Measurements from ENCODE around the gene KATNIP. TPM values are rescaled to one million over a fixed set of nuclear protein-coding genes. Genes with fewer than 3 reads are reported as not detected.

KATNIP gene
- total RNA-seq, 1 experiment from 2014 or later: 23.0 TPM

- ChIA-PET POLR2A (no interaction called here), CTCF (interaction anchor here (0.6 to 1.7 kb wide), 24 partner anchors 8 to 351 kb away, joined by 3 to 20 read pairs (median 4); partner anchors contain the start of genes GTF3C1 and KATNIP)
- H3K4me3 Mint-ChIP-seq: no peak overlapping the region
- no peaks in the 10 kb centered on the region for H3K9me3 Mint-ChIP-seq
- ATAC-seq (no peak), DNase-seq (ENCODE audit: low spot score) (no peak)
- H3K27me3 Mint-ChIP-seq (ENCODE audit: low read depth): no peaks in the 10 kb centered on the region
- TF ChIP-seq EMX1 (CRISPR knock-in tag; IDR thresholded peaks at IDR 0.05) (no peak), ATF3 (CRISPR knock-in tag; conservative IDR thresholded peaks at IDR 0.05) (no peak), JAZF1 (CRISPR knock-in tag; IDR thresholded peaks at IDR 0.05) (no peak), USF1 (CRISPR knock-in tag; IDR thresholded peaks at IDR 0.05) (no peak), MYBL2 (CRISPR knock-in tag; IDR thresholded peaks at IDR 0.05) (no peak)
- TF ChIP-seq, protein P1, sequence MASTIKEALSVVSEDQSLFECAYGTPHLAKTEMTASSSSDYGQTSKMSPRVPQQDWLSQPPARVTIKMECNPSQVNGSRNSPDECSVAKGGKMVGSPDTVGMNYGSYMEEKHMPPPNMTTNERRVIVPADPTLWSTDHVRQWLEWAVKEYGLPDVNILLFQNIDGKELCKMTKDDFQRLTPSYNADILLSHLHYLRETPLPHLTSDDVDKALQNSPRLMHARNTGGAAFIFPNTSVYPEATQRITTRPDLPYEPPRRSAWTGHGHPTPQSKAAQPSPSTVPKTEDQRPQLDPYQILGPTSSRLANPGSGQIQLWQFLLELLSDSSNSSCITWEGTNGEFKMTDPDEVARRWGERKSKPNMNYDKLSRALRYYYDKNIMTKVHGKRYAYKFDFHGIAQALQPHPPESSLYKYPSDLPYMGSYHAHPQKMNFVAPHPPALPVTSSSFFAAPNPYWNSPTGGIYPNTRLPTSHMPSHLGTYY (CRISPR knock-in tag; IDR thresholded peaks at IDR 0.05): no peak
- H3K4me1 Mint-ChIP-seq: no peaks in the 10 kb centered on the region
- peaks cover 41% of the 10 kb centered on the region for H3K36me3 Mint-ChIP-seq
- peak overlapping the region; percentile 77 for H3K27ac Mint-ChIP-seq
Observed at GRCh38 chr16:27516365-27516764, 33.6 kb upstream of the KATNIP start.

DNA sequence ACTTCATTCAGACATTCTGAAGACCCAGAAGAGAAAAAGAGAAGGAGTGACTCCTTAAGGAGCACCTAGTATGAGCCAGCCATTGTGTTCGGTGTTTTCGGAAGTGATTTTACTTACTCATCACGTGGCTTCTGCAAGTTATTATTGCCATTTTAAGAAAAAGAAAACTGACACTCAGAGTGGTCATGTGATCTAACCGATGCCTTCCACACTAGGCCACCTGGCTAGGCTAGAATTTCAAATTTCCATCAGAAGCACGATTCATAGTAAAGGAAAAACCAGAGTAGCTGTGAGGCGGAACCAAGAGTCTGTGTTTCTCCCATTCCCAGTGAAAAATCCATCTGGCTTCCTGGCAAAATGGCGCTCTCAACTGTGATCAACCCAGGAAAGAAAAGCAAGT, 32.3 kb upstream of the KATNIP start:
- Mint-ChIP-seq H3K4me3 (no peak overlapping the region), H3K9me3 (no peaks in the 10 kb centered on the region), H3K36me3 (peaks cover 35% of the 10 kb centered on the region), H3K27me3 (ENCODE audit: low read depth) (no peaks in the 10 kb centered on the region), H3K4me1 (no peaks in the 10 kb centered on the region), H3K27ac (no peak overlapping the region)
- ChIA-PET POLR2A (no interaction called here), CTCF (no interaction called here)
- no peak for ATAC-seq
- DNase-seq (ENCODE audit: low spot score): no peak
- no peak for TF ChIP-seq NFE2L1 (CRISPR knock-in tag; IDR thresholded peaks at IDR 0.05)
- TF ChIP-seq TEAD1 (CRISPR knock-in tag; IDR thresholded peaks at IDR 0.05): no peak
- no peak for TF ChIP-seq GTF2I (CRISPR knock-in tag; conservative IDR thresholded peaks at IDR 0.05)
- no peak for TF ChIP-seq ZNF425 (CRISPR knock-in tag; conservative IDR thresholded peaks at IDR 0.05)
- TF ChIP-seq ZNF396 (CRISPR knock-in tag; IDR thresholded peaks at IDR 0.05; ENCODE audit: borderline replicate concordance): no peak
- no peak for TF ChIP-seq ETV6 (CRISPR knock-in tag; IDR thresholded peaks at IDR 0.05)
- no peak for TF ChIP-seq MLX (CRISPR knock-in tag; IDR thresholded peaks at IDR 0.05)
- TF ChIP-seq, protein P1 (CRISPR knock-in tag; IDR thresholded peaks at IDR 0.05): no peak
- TF ChIP-seq, protein P2, sequence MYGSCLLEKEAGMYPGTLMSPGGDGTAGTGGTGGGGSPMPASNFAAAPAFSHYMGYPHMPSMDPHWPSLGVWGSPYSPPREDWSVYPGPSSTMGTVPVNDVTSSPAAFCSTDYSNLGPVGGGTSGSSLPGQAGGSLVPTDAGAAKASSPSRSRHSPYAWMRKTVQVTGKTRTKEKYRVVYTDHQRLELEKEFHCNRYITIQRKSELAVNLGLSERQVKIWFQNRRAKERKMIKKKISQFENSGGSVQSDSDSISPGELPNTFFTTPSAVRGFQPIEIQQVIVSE (CRISPR knock-in tag; IDR thresholded peaks at IDR 0.05; ENCODE audit: borderline replicate concordance): no peak
- no peak for TF ChIP-seq ZNF317 (CRISPR knock-in tag; IDR thresholded peaks at IDR 0.05; ENCODE audit: borderline replicate concordance, low read depth)
- TF ChIP-seq PRRX2 (CRISPR knock-in tag; IDR thresholded peaks at IDR 0.05): no peak
- TF ChIP-seq JUN (CRISPR knock-in tag; IDR thresholded peaks at IDR 0.05): no peak
- TF ChIP-seq, protein P3, sequence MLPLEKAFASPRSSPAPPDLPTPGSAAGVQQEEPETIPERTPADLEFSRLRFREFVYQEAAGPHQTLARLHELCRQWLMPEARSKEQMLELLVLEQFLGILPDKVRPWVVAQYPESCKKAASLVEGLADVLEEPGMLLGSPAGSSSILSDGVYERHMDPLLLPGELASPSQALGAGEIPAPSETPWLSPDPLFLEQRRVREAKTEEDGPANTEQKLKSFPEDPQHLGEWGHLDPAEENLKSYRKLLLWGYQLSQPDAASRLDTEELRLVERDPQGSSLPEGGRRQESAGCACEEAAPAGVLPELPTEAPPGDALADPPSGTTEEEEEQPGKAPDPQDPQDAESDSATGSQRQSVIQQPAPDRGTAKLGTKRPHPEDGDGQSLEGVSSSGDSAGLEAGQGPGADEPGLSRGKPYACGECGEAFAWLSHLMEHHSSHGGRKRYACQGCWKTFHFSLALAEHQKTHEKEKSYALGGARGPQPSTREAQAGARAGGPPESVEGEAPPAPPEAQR (CRISPR knock-in tag; IDR thresholded peaks at IDR 0.05): no peak
- TF ChIP-seq OVOL2 (CRISPR knock-in tag; IDR thresholded peaks at IDR 0.05; ENCODE audit: borderline replicate concordance): no peak
